Middle frontal gyrus (tissue), 1 donor: ENCODE measurements around the gene JTB.
"Not testable (repeated sequence)": the region's sequence is repeated elsewhere in the genome, so short reads cannot be mapped to it uniquely, and the experiment has no call there.

ENCODE experiments used
- DNase-seq: peaks from one replicate; pipeline ENCODE4 v3.0.0-alpha.2; 2015; ENCODE audit warnings: low spot score; ENCODE audit errors: extremely low spot score

JTB gene

GRCh38 chr1:153977250-153978240 is at the start of gene JTB:
Gene JTB (minus strand): TSS chr1:153977674. CDS start chr1:153977252, 422 bp downstream.
- DNase-seq: peak; percentile 86

- no peak for DNase-seq
Observed at GRCh38 chr1:154019940-154020339, 42.5 kb upstream of the JTB start.

- DNase-seq: no peak
Observed at GRCh38 chr1:154019269-154019668, 41.8 kb upstream of the JTB start.

GRCh38 chr1:154014154-154014907 is 36.9 kb upstream of the JTB start:
- DNase-seq: no peak

GRCh38 chr1:154012543-154012942 is 35.1 kb upstream of the JTB start:
- DNase-seq: not testable (repeated sequence)

- no peak for DNase-seq
Observed at GRCh38 chr1:154012129-154012528, 34.7 kb upstream of the JTB start.

GRCh38 chr1:154006136-154006535 is 28.7 kb upstream of the JTB start:
- DNase-seq: no peak

GRCh38 chr1:154000420-154000819 is 22.9 kb upstream of the JTB start:
- DNase-seq: no peak

GRCh38 chr1:153996882-153997281 is 19.4 kb upstream of the JTB start:
- not testable (repeated sequence) for DNase-seq

- DNase-seq: no peak
Observed at GRCh38 chr1:153995640-153996039, 18.2 kb upstream of the JTB start.

- DNase-seq: no peak
Observed at GRCh38 chr1:153995202-153995601, 17.7 kb upstream of the JTB start.

GRCh38 chr1:153991806-153992205 is 14.3 kb upstream of the JTB start:
- DNase-seq: no peak

GRCh38 chr1:153991151-153991630 is 13.7 kb upstream of the JTB start:
- no peak for DNase-seq

GRCh38 chr1:153990468-153991150 is 13.1 kb upstream of the JTB start, which contains the start of gene RPS27:
Gene RPS27 (plus strand): TSS chr1:153990762. CDS start chr1:153990797, 35 bp downstream.
- peak; percentile 92 for DNase-seq

- DNase-seq: no peak
Observed at GRCh38 chr1:153987621-153988020, 10.1 kb upstream of the JTB start.

GRCh38 chr1:153985941-153986761 is 8.7 kb upstream of the JTB start, which contains the start of gene RAB13:
Gene RAB13 (minus strand): TSS chr1:153986339. CDS start chr1:153986236, 103 bp downstream.
- DNase-seq: no peak

GRCh38 chr1:153985341-153985912 is 8.0 kb upstream of the JTB start:
- no peak for DNase-seq

GRCh38 chr1:153984123-153984894 is 6.8 kb upstream of the JTB start:
- no peak for DNase-seq

- DNase-seq: not testable (repeated sequence)
Observed at GRCh38 chr1:153981735-153982134, 4.3 kb upstream of the JTB start.
